Activated CD4-positive, alpha-beta T cell treated with anti-CD3 and anti-CD28 coated beads for 4 hours (primary cell): ENCODE data around the gene IL17REL.

ENCODE experiments used
- DNase-seq, 2 donors: peaks; one replicate each; pipeline ENCODE4 v3.0.0-alpha.2; 2020

The IL17REL gene

GRCh38 chr22:50045211-50046018 is 32.9 kb upstream of the IL17REL start:
- no peak for DNase-seq

GRCh38 chr22:50044485-50045118 is 32.0 kb upstream of the IL17REL start:
- no peak for DNase-seq

- DNase-seq = no peak
These were observed 28.9 kb upstream of the IL17REL start for GRCh38 chr22:50041361-50042065.

- no peak for DNase-seq
These were observed 28.2 kb upstream of the IL17REL start for GRCh38 chr22:50040717-50041116.

GRCh38 chr22:50039669-50040443 is 27.3 kb upstream of the IL17REL start:
- no peak for DNase-seq

GRCh38 chr22:50035976-50036724 is 23.6 kb upstream of the IL17REL start:
- no peak for DNase-seq

- DNase-seq = no peak
These were observed 22.7 kb upstream of the IL17REL start for GRCh38 chr22:50035131-50035881.

- DNase-seq = no peak
These were observed 21.8 kb upstream of the IL17REL start for GRCh38 chr22:50034126-50035081.

GRCh38 chr22:50032941-50033601 is 20.5 kb upstream of the IL17REL start:
- DNase-seq = no peak

- no peak for DNase-seq
These were observed 19.7 kb upstream of the IL17REL start for GRCh38 chr22:50032109-50032871.

GRCh38 chr22:50031189-50032091 is 18.9 kb upstream of the IL17REL start:
- DNase-seq = no peak

GRCh38 chr22:50030297-50031188 is 18.0 kb upstream of the IL17REL start:
- DNase-seq = peak; percentile 81 to 84

GRCh38 chr22:50027639-50028537 is 15.3 kb upstream of the IL17REL start:
- peak; percentile 65 to 74 for DNase-seq

- DNase-seq = no peak
These were observed 13.4 kb upstream of the IL17REL start for GRCh38 chr22:50025993-50026392.

GRCh38 chr22:50022171-50022819 is 9.7 kb upstream of the IL17REL start:
- DNase-seq = no peak
